Umbilical cord (tissue), 2 donors: ENCODE measurements around the gene GYS1. TPM values are rescaled to one million over a fixed set of nuclear protein-coding genes. Genes with fewer than 3 reads are reported as not detected.
"Not testable (repeated sequence)": the region's sequence is repeated elsewhere in the genome, so short reads cannot be mapped to it uniquely, and the experiment has no call there.

Experiments
- DNase-seq: peaks from one replicate; pipeline ENCODE4 v3.0.0-alpha.2; 2015; ENCODE audit warnings: low spot score
- total RNA-seq: library from RNA; depleted of rRNA; stranded (reverse); fragments of >200 nt; gene quantifications from one replicate; pipeline ENCODE4 v1.2.3, GENCODE V29; 2014; ENCODE audit warnings: low replicate concordance; ENCODE audit not compliant: insufficient read depth

The GYS1 gene
- total RNA-seq, 1 donor from 2014 or later = 46.9 TPM

DNA sequence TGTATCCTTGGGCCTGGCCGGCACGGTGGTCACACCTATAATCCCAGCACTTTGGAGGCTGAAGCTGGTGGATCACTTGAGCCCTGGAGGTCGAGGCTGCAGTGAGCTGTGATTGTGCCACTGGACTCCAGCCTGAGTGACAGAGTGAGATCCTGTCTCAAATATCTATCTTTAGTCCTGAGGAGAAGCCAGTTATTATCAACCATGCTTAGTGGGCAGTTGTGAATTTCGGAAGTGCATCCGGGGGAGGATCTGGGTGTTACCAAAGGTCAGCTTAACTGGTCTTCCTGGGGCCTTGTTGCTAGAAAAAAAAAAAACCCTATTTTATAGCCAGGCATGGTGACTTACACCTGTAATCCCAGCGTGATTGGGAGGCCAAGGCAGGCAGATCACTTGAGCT, 50.0 kb downstream of the GYS1 start:
- no peak for DNase-seq

- DNase-seq = no peak
Observed at GRCh38 chr19:48940902-48941301, 52.2 kb downstream of the GYS1 start.

- DNase-seq = no peak
Observed at GRCh38 chr19:48938256-48938655, 54.9 kb downstream of the GYS1 start.

DNA sequence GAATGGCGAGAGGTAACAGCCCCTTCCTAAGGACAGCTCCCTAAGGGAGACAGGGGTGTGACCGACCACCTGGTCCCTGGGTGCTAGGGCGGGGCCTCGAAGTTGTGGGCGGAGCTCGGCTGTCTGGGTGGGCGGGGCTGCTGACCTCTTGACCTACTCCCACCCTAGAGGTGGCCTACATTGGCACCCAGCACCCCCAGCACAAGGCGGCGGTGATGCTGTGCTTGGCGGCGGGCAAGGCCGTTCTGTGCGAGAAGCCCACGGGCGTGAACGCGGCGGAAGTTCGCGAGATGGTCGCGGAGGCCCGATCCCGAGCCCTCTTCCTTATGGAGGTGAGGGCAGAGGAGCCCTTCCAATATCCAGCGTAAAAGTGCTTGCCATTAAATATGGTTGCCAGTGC, 57.2 kb downstream of the GYS1 start:
- DNase-seq = no peak

DNA sequence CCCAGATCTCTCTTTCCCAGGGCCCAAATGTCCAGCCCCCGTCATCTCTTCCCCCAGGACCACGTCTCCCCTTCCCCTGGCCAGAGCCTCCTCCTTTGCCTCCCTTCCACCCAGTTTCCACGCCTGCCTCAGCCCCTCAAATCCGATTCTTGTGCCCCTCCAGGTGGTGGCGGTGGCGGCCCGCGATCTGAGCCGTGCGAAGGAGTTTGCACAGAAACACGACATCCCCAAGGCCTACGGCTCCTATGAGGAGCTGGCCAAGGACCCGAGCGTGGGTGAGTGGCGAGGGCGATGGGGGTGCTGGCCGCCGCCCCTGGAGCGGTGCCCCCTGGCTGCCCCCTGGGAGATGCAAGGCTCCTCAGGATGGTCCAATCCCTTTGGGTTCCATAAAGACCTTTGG, 58.3 kb downstream of the GYS1 start:
- no peak for DNase-seq

- DNase-seq = peak; percentile 84
Observed at GRCh38 chr19:48933382-48933932, 59.7 kb downstream of the GYS1 start, which contains the start of gene DHDH. DHDH (plus strand) TSS chr19:48933699; CDS start chr19:48933722, 23 bp downstream.

GRCh38 chr19:48928164-48929025, 64.7 kb downstream of the GYS1 start:
- peak; percentile 38 for DNase-seq

GRCh38 chr19:48927692-48928091, 65.4 kb downstream of the GYS1 start:
- DNase-seq = not testable (repeated sequence)

GRCh38 chr19:48926909-48927308, 66.2 kb downstream of the GYS1 start:
- DNase-seq = peak; percentile 72

- DNase-seq = not testable (repeated sequence)
Observed at GRCh38 chr19:48925890-48926289, 67.2 kb downstream of the GYS1 start.

GRCh38 chr19:48925240-48925843, 67.8 kb downstream of the GYS1 start:
- peak; percentile 57 for DNase-seq

DNA sequence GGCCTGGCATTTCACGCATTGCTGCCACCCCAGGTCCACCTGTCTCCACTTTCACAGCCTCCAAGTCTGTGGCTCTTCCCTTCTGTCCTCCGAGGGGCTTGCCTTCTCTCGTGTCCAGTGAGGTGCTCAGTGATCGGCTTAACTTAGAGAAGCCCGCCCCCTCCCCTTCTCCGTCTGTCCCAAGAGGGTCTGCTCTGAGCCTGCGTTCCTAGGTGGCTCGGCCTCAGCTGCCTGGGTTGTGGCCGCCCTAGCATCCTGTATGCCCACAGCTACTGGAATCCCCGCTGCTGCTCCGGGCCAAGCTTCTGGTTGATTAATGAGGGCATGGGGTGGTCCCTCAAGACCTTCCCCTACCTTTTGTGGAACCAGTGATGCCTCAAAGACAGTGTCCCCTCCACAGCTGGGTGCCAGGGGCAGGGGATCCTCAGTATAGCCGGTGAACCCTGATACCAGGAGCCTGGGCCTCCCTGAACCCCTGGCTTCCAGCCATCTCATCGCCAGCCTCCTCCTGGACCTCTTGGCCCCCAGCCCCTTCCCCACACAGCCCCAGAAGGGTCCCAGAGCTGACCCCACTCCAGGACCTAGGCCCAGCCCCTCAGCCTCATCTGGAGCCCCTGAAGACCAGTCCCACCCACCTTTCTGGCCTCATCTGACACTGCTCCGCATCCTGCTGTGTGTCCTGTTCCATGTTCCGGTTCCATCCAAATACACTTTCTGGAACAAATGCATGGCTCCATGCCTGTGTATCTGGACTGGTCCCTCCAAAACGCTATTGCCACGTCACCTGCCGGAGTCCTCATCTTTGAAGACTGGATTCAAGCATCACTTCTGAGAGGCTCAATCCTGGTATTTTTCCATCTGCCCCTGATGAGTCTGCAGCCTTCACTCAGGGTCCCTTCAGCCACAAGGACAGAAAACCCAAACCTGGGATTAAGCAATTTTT, 70.3 kb downstream of the GYS1 start:
- DNase-seq = no peak

- DNase-seq = no peak
Observed at GRCh38 chr19:48921721-48922500, 71.2 kb downstream of the GYS1 start.

GRCh38 chr19:48920949-48921348, 72.2 kb downstream of the GYS1 start:
- no peak for DNase-seq

- DNase-seq = not testable (repeated sequence)
Observed at GRCh38 chr19:48919271-48919670, 73.8 kb downstream of the GYS1 start.

DNA sequence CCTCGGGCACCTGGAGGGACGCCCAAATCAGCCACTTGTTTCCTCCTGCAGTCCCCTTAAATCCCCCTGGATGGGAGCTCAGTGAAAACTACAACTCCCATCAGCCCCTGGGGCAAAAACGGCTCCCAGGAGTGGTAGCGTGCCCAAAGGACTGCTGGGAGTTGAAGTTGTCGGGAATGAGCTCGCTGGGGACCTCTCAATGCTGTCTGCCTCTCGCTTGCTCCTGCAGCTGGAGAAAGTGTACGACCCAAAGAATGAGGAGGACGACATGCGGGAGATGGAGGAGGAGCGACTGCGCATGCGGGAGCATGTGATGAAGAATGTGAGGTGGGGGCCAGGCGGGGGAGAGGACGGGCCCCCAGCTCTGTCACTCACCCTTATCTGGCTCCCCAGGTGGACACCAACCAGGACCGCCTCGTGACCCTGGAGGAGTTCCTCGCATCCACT, 74.3 kb downstream of the GYS1 start:
- no peak for DNase-seq
